ENCODE measurements around the gene DNAH1.

DNAH1 gene

DNA sequence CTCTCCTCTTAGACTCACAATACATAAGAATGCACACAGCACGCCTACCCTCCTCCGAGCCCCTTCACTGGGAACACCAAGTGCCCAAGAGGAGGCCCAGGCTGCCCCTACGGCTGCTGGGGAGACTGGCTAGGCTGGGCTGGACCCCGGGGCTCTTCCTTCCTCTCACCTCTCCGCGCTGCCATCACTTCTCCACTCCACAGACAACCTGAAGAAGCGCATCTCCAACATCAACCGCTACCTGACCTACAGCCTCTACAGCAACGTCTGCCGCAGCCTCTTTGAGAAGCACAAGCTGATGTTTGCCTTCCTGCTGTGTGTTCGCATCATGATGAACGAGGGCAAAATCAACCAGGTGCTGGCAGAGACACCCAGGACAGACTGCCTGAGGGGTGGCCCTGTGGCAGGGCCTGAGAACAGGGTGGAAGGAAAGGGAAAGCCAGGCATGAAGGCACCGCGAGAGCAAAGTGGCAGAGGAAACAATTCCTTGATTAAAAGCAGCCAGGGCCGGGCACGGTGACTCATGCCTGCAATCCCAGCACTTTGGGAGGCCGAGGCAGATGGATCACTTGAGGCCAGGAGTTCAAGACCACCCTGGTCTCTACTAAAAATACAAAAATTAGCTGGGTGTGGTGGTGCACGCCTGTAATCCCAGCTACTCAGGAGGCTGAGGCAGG, 77.2 kb downstream of the DNAH1 start:
- ATAC-seq: no peak

DNA sequence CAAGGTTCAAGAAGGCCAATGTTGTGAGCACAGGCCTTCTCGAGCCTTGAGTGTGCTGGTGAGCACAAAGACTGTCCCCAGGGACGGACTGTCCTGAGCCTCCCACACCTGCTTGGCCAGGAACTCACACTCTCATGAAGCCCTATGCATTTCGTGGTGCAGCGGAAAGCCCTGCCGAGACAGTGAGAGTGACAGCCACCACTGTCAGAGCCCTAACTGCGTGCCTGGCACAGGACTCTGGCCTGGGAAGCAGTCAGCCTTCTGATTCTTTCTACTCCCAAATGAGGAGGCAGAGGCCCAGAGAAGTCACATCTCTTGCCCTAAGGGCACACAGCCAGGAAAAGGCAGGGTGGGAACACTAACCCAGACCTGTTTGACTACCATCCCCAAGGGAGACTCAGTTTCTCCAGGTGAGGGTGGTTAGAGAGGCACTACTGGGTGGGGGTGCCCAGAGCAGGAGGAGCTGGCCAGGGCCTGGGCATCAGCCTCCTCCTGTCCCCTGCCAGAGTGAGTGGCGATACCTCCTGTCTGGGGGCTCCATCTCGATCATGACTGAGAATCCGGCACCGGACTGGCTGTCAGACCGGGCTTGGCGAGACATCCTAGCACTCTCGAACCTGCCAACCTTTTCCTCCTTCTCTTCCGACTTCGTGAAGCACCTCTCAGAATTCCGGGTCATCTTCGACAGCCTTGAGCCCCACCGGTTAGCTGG, 78.0 kb downstream of the DNAH1 start:
- ATAC-seq: no peak

GRCh38 chr3:52394751-52395502, 78.8 kb downstream of the DNAH1 start:
- ATAC-seq: no peak

DNA sequence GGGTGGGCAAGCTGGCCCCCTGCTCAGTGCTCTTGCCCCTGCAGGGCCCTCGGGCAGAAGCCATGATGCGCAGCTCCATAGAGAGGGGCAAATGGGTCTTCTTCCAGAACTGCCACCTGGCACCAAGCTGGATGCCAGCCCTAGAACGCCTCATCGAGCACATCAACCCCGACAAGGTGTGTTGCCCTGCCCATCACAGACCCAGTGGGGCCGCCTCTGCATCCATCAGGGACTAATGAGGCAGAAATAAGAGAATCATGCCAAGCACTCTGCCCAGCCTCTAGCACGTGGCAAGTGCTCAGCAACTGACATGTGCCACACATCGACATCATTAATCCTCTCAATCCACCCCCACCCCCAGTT, 79.4 kb downstream of the DNAH1 start:
- no peak for ATAC-seq

GRCh38 chr3:52396011-52396906, 80.1 kb downstream of the DNAH1 start:
- ATAC-seq: no peak

DNA sequence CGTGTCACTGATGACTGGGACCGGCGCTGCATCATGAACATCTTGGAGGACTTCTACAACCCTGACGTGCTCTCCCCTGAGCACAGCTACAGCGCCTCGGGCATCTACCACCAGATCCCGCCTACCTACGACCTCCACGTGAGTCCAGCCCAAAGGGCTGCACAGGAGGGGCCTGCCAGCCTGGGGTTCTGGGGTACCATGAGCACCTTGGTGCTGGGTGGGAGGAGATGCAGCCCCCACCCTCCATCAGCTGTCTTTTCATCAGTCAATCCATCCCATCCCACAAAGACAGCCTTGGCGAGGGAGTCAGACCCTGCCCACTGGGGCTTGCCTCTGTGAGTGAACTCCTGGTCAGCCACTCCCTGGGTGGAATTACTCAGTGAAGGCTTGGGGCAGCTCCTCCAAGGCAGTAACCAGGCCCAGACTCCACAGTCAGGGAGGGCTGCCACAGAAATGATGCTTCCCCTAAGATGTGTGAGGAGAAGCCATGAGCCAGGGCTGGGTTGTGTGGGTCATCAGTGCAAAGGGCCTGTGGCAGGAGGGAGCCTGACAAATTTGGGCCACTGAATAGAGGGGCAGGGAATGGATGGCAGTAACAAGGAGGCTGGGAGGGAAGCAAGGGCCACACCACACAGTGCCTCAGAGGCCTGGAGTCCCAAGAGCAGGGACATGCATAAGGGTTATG, 80.9 kb downstream of the DNAH1 start:
- ATAC-seq: no peak

DNA sequence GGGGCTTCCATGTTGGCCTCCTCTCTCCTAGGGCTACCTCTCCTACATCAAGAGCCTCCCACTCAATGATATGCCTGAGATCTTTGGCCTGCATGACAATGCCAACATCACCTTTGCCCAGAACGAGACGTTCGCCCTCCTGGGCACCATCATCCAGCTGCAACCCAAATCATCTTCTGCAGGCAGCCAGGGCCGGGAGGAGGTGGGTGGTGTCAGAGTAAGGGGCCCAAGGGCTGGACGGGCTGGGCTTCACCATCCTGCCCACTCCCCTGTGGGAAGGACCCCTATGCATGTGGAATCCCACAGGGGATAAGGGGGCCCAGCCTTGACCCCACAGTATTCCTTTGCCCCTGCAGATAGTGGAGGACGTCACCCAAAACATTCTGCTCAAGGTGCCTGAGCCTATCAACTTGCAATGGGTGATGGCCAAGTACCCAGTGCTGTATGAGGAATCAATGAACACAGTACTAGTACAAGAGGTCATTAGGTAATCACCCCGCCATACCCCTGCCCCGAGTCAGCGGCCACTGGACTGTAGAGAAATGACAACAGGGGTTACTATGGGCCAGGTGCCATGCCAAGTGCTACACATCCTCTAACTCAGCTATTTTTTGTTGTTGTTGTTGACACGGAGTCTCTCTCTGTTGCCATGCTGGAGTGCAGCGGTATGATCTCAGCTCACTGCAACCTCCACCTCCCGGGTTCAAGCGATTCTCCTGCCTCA, 81.7 kb downstream of the DNAH1 start:
- ATAC-seq: no peak

GRCh38 chr3:52398670-52399081, 82.6 kb downstream of the DNAH1 start:
- no peak for ATAC-seq

GRCh38 chr3:52399131-52399530, 83.0 kb downstream of the DNAH1 start:
- no peak for ATAC-seq

DNA sequence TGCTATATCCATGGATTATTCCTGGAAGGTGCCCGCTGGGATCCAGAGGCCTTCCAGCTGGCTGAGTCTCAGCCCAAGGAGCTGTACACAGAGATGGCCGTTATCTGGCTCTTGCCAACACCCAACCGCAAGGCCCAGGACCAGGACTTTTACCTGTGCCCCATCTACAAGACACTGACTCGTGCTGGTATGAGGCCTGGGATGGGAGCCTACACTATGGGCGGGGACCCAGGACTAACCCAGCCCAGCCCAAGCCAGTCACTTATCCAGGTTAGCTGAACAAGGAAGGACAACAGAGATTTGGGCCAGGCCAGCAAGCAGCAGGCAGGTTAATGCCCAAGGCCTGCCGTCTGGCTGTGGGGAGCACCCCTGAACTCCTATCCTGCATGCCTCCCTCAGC, 83.5 kb downstream of the DNAH1 start:
- no peak for ATAC-seq

DNA sequence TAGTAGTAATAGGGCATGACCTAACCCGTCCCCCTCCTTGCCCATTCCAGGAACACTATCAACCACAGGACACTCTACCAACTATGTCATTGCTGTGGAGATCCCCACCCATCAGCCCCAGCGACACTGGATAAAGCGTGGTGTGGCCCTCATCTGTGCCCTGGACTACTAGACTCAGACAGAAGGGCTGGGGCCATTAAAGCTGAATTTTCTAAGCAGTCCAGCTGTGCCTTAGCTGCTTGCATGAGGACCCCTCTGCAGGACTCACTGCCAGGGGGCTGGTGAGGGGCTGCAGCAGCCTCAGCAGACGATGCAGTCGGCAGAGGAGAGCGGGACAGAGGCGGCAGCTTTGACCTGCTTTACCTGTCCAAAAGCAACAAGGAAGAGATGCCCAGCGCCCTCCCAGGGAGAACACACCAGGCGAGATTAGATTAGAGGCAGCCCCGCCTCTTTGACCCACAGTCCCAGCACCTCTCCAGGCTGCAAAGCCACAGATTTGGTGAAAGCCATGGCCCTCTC, 84.2 kb downstream of the DNAH1 start:
- no peak for ATAC-seq

DNA sequence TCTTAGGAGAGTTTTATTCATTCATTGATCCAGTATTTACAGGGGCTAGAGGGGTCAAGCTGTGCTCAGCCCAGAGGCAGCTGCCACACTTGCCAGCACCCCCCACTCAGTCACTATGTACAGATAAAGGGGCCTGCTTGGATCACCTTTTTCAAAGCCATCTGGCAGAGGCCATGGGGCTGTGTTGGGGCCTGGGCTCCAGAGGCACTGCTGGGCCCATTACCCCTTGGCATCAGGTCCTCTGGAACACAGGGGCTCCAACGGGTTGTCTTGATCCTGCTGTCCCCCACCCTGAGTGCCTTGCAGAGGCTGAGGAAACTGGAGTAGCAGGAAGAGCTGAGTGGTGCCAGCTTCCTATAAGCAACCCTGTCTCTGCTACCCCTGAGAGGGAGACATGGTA, 84.9 kb downstream of the DNAH1 start:
- no peak for ATAC-seq

GRCh38 chr3:52401551-52401950, 85.4 kb downstream of the DNAH1 start:
- no peak for ATAC-seq

GRCh38 chr3:52402101-52402521, 86.0 kb downstream of the DNAH1 start:
- ATAC-seq: no peak

GRCh38 chr3:52402706-52403270, 86.7 kb downstream of the DNAH1 start:
- no peak for ATAC-seq

GRCh38 chr3:52403271-52403841, 87.2 kb downstream of the DNAH1 start:
- ATAC-seq: no peak

GRCh38 chr3:52403955-52404354, 87.8 kb downstream of the DNAH1 start:
- ATAC-seq: no peak

DNA sequence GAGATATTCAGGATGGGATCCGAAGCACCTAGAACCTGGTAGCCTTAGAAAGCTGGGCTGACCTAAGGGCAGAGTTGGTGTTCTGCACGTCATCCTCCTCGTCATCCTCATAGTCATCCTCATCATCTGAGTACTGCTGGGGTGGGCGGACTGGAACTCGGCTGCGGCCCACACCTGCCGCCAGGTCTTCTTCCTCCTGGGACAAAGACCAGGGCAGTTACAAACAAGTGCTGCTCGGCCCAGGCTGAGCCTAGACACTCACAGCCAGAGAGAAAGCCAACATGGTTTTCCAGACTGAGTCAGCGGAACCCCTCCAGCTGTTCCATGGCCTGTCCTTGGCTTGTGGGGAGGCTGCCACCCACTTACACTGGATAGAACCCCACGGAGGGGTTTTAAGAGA, 88.3 kb downstream of the DNAH1 start:
- ATAC-seq: no peak

DNA sequence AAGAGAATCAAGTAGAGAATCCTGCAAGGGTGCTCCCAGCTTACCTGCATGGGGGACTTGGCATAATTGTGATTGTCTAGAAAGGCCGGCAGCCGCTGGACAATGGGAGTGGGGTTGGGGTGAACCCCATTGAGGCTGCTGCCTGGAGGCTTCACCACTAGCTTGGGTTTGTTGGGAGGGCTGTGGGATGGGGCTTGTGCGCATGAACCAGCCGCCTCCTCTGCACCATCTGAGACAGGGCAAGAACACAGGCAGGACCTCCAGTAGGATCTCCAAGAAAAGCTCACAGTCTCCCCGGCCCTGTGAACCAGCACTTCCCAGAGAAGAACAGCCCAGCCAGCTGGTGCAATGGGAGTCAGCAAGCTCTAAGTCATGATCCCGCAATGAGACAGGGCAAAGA, 88.9 kb downstream of the DNAH1 start:
- ATAC-seq: no peak

DNA sequence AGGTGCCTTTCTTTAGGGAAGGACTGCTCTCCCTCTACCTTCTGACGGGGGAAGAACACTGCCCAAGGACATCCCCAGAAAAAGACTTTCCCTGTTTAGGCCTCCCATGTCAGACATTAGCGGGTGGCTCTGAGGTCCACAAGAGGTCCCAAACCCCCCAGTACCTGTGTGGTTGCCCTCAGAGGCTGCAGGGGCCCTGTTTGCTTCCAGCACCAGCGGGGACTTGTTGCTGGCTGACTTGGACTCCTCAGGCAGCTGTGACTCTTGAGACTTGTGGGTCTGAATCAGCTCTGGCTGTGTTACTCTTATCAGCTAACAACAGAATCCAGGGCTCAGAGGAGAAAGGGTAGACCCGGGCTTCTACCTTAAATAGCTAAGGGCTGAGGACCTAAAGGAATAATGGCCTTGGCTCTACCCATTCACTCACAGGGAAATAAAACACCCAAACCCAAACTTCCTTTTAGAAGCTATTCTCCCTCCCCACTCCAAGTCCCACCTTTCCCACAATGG, 89.5 kb downstream of the DNAH1 start:
- no peak for ATAC-seq
